Subcutaneous abdominal adipose tissue (tissue), 5 donors: ENCODE data around the gene MEGF8.

Source experiments
- H3K27ac ChIP-seq: one replicate; pipeline ENCODE4 v1.7.0; 2013; ENCODE audit warnings: low read depth, mild to moderate bottlenecking, inconsistent platforms, low read length, moderate library complexity
- H3K27me3 ChIP-seq, 5 donors: one replicate each; pipeline ENCODE4 v1.7.0; 2013; ENCODE audit warnings: low read length in 5 of 5, inconsistent platforms in 1 of 5; ENCODE audit not compliant: control insufficient read depth in 5 of 5, insufficient read depth in 4 of 5
- H3K36me3 ChIP-seq, 5 donors: one replicate each; pipeline ENCODE4 v1.7.0; 2013; ENCODE audit warnings: low read length in 5 of 5; ENCODE audit not compliant: control insufficient read depth in 5 of 5, insufficient read depth in 5 of 5
- H3K4me1 ChIP-seq, 5 donors: one replicate each; pipeline ENCODE4 v1.7.0; 2013; ENCODE audit warnings: low read length in 5 of 5, mild to moderate bottlenecking in 3 of 5, moderate library complexity in 1 of 5; ENCODE audit not compliant: control insufficient read depth in 5 of 5, insufficient read depth in 5 of 5
- H3K4me3 ChIP-seq, 5 donors: one replicate each; pipeline ENCODE4 v1.7.0; 2013; ENCODE audit warnings: low read length in 5 of 5, low read depth in 1 of 5
- H3K9ac ChIP-seq, 5 donors: one replicate each; pipeline ENCODE4 v1.7.0; 2013; ENCODE audit warnings: low read length in 5 of 5, mild to moderate bottlenecking in 4 of 5, moderate library complexity in 3 of 5
- H3K9me3 ChIP-seq, 5 donors: one replicate each; pipeline ENCODE4 v1.7.0; 2013; ENCODE audit warnings: low read length in 5 of 5; ENCODE audit not compliant: control insufficient read depth in 5 of 5
- donor health status: healthy.
- donor health status: healthy.
- donor health status: healthy.
- donor health status: healthy.
- donor health status: healthy.

MEGF8 gene

GRCh38 chr19:42422092-42422900 is 96.9 kb downstream of the MEGF8 start:
- Histone ChIP-seq H3K9me3 (no peaks in the 10 kb centered on the region), H3K36me3 (no peaks in the 10 kb centered on the region), H3K9ac (peak overlapping the region; percentile 84 to 98 (median 87)), H3K4me1 (peaks cover 15 to 79% (median 65%) of the 10 kb centered on the region in 5 donors), H3K4me3 (peak overlapping the region; percentile 73 to 89 (median 84)), H3K27ac (peak overlapping the region; percentile 100), H3K27me3 (peaks cover 0 to 3% (median 0%) of the 10 kb centered on the region in 5 donors)

GRCh38 chr19:42422901-42423461 is 97.5 kb downstream of the MEGF8 start:
- peaks cover 0 to 3% (median 0%) of the 10 kb centered on the region in 5 donors for H3K27me3 ChIP-seq
- H3K36me3 ChIP-seq = no peaks in the 10 kb centered on the region
- H3K9ac ChIP-seq = peak overlapping the region; percentile 84 to 98 (median 87)
- H3K27ac ChIP-seq = peak overlapping the region; percentile 100
- peaks cover 15 to 81% (median 69%) of the 10 kb centered on the region in 5 donors for H3K4me1 ChIP-seq
- H3K9me3 ChIP-seq = no peaks in the 10 kb centered on the region
- peak overlapping the region; percentile 73 to 89 (median 84) for H3K4me3 ChIP-seq

- no peaks in the 10 kb centered on the region for H3K9me3 ChIP-seq
- H3K27me3 ChIP-seq = peaks cover 0 to 3% (median 0%) of the 10 kb centered on the region in 5 donors
- H3K4me1 ChIP-seq = peaks cover 15 to 80% (median 69%) of the 10 kb centered on the region in 5 donors
- H3K9ac ChIP-seq = peak overlapping the region; percentile 84 to 94 (median 87)
- H3K4me3 ChIP-seq = peak overlapping the region; percentile 29 to 88 (median 73)
- peak overlapping the region; percentile 100 for H3K27ac ChIP-seq
- no peaks in the 10 kb centered on the region for H3K36me3 ChIP-seq
These were observed 98.3 kb downstream of the MEGF8 start for GRCh38 chr19:42423462-42424344.

- H3K4me3 ChIP-seq = peak overlapping the region in 4 of 5 donors; percentile 73 to 88 (median 78)
- H3K27ac ChIP-seq = peak overlapping the region; percentile 100
- H3K4me1 ChIP-seq = peaks cover 15 to 79% (median 70%) of the 10 kb centered on the region in 5 donors
- no peaks in the 10 kb centered on the region for H3K36me3 ChIP-seq
- peak overlapping the region in 4 of 5 donors; percentile 11 to 94 (median 68) for H3K9ac ChIP-seq
- no peaks in the 10 kb centered on the region for H3K9me3 ChIP-seq
- H3K27me3 ChIP-seq = peaks cover 0 to 3% (median 0%) of the 10 kb centered on the region in 5 donors
These were observed 98.9 kb downstream of the MEGF8 start for GRCh38 chr19:42424345-42424707.

- Histone ChIP-seq H3K36me3 (no peaks in the 10 kb centered on the region), H3K27ac (peak overlapping the region; percentile 100), H3K9ac (peak overlapping the region in 4 of 5 donors; percentile 11 to 94 (median 66)), H3K27me3 (peaks cover 0 to 3% (median 0%) of the 10 kb centered on the region in 5 donors), H3K4me3 (peak overlapping the region; percentile 9 to 88 (median 73)), H3K9me3 (no peaks in the 10 kb centered on the region), H3K4me1 (peaks cover 15 to 77% (median 68%) of the 10 kb centered on the region in 5 donors)
These were observed 99.3 kb downstream of the MEGF8 start for GRCh38 chr19:42424712-42425131.

GRCh38 chr19:42426643-42427042 is 101.2 kb downstream of the MEGF8 start:
- Histone ChIP-seq H3K36me3 (no peaks in the 10 kb centered on the region), H3K9me3 (no peaks in the 10 kb centered on the region), H3K9ac (peak overlapping the region in 2 of 5 donors; percentile 47 to 75), H3K27me3 (peaks cover 0 to 3% (median 0%) of the 10 kb centered on the region in 5 donors), H3K4me1 (peaks cover 10 to 63% (median 58%) of the 10 kb centered on the region in 5 donors), H3K4me3 (peak overlapping the region in 4 of 5 donors; percentile 50 to 88 (median 78)), H3K27ac (peak overlapping the region; percentile 70)

GRCh38 chr19:42427313-42427712 is 101.9 kb downstream of the MEGF8 start, which contains the start of gene LIPE:
Gene LIPE, minus strand, starts transcription at chr19:42427388. Its CDS starts 239 bp downstream, at chr19:42427149.
- H3K4me3 ChIP-seq = peak within 1 kb of the TSS in 4 of 5 donors; percentile 50 to 88 (median 78)
- H3K27ac ChIP-seq = peak within 1 kb of the TSS; percentile 70

More at GRCh38 chr19:42427313-42427712, 101.9 kb downstream of the MEGF8 start, which contains the start of gene LIPE:
- Histone ChIP-seq H3K4me1 (peaks cover 4 to 62% (median 57%) of the 10 kb centered on the region in 5 donors), H3K9ac (peak within 1 kb of the TSS in 2 of 5 donors; percentile 47 to 75), H3K27me3 (peaks cover 0 to 3% (median 0%) of the 10 kb centered on the region in 5 donors), H3K9me3 (no peaks in the 10 kb centered on the region), H3K36me3 (no peaks in the 10 kb centered on the region)
